IMR-90 (cell line): ENCODE results near the gene SCN1B. TPM values are rescaled to one million over a fixed set of nuclear protein-coding genes. Genes with fewer than 3 reads are reported as not detected.

Experiments
- ATAC-seq: fragments of 200-7000 bp; cut with Tn5 transposase; 2 replicates; pipeline ENCODE4 v1.9.1; 2020; ENCODE audit warnings: low read depth, mild to moderate bottlenecking, moderate library complexity
- BruUV-seq: library from RNA; stranded (reverse); fragments of 400-500 nt; replicated peaks from 2 replicates; lab custom pipeline; 2021; lab: Mats Ljungman, UMichigan
- CTCF ChIA-PET: fragments of 300-600 bp; formaldehyde crosslinking; extraction: SDS; loops from one replicate; lab custom pipeline; 2021; ENCODE audit warnings: antibody characterized with exemption; lab: Yijun Ruan, JAX
- POLR2A ChIA-PET: fragments of 300-600 bp; sonication (Branson Sonifier 250); formaldehyde crosslinking; loops from one replicate; lab custom pipeline; 2022; ENCODE audit warnings: antibody characterized with exemption; ENCODE audit not compliant: unreplicated experiment; lab: Charles Lee
- DNase-seq: peaks from one replicate; pipeline ENCODE4 v3.0.0; 2013
- H2AFZ ChIP-seq: replicated peaks from 2 replicates; pipeline ENCODE3; 2013; ENCODE audit warnings: low read length, mild to moderate bottlenecking; ENCODE audit not compliant: poor library complexity
- H2AK5ac ChIP-seq: 2 replicates; pipeline ENCODE4 v1.6.1; 2013; ENCODE audit warnings: low read depth, low read length, inconsistent platforms
- H2AK9ac ChIP-seq: replicated peaks from 2 replicates; pipeline ENCODE3; 2013; ENCODE audit warnings: mild to moderate bottlenecking, low read depth, low read length, moderate library complexity; ENCODE audit not compliant: poor library complexity
- H2BK120ac ChIP-seq: 2 replicates; pipeline ENCODE4 v1.6.1; 2013; ENCODE audit warnings: low read depth, low read length, inconsistent platforms
- H2BK15ac ChIP-seq: 3 replicates; pipeline ENCODE4 v1.6.1; 2013; ENCODE audit warnings: low read depth, low read length, inconsistent platforms
- H2BK20ac ChIP-seq: 2 replicates; pipeline ENCODE4 v1.6.1; 2013; ENCODE audit warnings: low read depth, mild to moderate bottlenecking, inconsistent platforms, low read length, moderate library complexity
- H2BK5ac ChIP-seq: 2 replicates; pipeline ENCODE4 v1.6.1; 2013; ENCODE audit warnings: mild to moderate bottlenecking, low read depth, low read length, inconsistent platforms; ENCODE audit not compliant: poor library complexity, severe bottlenecking
- H3K14ac ChIP-seq: replicated peaks from 2 replicates; pipeline ENCODE4 v1.6.1; 2013; ENCODE audit warnings: low read depth, low read length, inconsistent platforms
- H3K18ac ChIP-seq: 2 replicates; pipeline ENCODE4 v1.6.1; 2013; ENCODE audit warnings: low read depth, low read length, control low read depth
- H3K23ac ChIP-seq: 2 replicates; pipeline ENCODE4 v1.6.1; 2013; ENCODE audit warnings: low read depth, low read length, inconsistent platforms
- H3K27ac ChIP-seq: 2 replicates; pipeline ENCODE4 v1.5.1; 2013; ENCODE audit warnings: mild to moderate bottlenecking, control low read depth, low read length; ENCODE audit not compliant: insufficient read depth
- H3K27me3 ChIP-seq: 2 replicates; pipeline ENCODE4 v1.6.1; 2013; ENCODE audit warnings: low read length; ENCODE audit not compliant: control insufficient read depth, insufficient read depth
- H3K36me3 ChIP-seq: 2 replicates; pipeline ENCODE4 v1.6.1; 2013; ENCODE audit warnings: low read length, mixed read lengths; ENCODE audit not compliant: control insufficient read depth, insufficient read depth
- H3K4ac ChIP-seq: 2 replicates; pipeline ENCODE4 v1.6.1; 2013; ENCODE audit warnings: low read depth, low read length, inconsistent platforms
- H3K4me1 ChIP-seq: 2 replicates; pipeline ENCODE4 v1.6.1; 2013; ENCODE audit warnings: low read length, mixed read lengths; ENCODE audit not compliant: control insufficient read depth, insufficient read depth
- H3K4me2 ChIP-seq: 2 replicates; pipeline ENCODE4 v1.6.1; 2013; ENCODE audit warnings: low read depth, mild to moderate bottlenecking, control low read depth, low read length, moderate library complexity
- H3K4me3 ChIP-seq: 2 replicates; pipeline ENCODE4 v1.5.1; 2013; ENCODE audit warnings: low read depth, mild to moderate bottlenecking, control low read depth, low read length, moderate library complexity; ENCODE audit not compliant: insufficient read depth
- H3K56ac ChIP-seq: 2 replicates; pipeline ENCODE4 v1.6.1; 2013; ENCODE audit warnings: low read length, inconsistent platforms; ENCODE audit not compliant: insufficient read depth; ENCODE audit errors: extremely low read depth
- H3K79me1 ChIP-seq, 2 experiments: 2 replicates each; pipeline ENCODE4 v1.6.1; 2013; ENCODE audit warnings: low read length in 2 of 2, inconsistent platforms in 1 of 2, low read depth in 1 of 2
- H3K9ac ChIP-seq: 2 replicates; pipeline ENCODE4 v1.6.1; 2013; ENCODE audit warnings: low read depth, low read length, control low read depth
- H3K9me1 ChIP-seq: 2 replicates; pipeline ENCODE4 v1.6.1; 2013; ENCODE audit warnings: low read length, inconsistent platforms; ENCODE audit not compliant: insufficient read depth
- H3K9me3 ChIP-seq: 2 replicates; pipeline ENCODE4 v1.6.1; 2013; ENCODE audit warnings: low read length; ENCODE audit not compliant: control insufficient read depth, insufficient read depth
- H4K20me1 ChIP-seq: 2 replicates; pipeline ENCODE4 v1.6.1; 2013; ENCODE audit warnings: low read length, inconsistent platforms; ENCODE audit not compliant: insufficient read depth
- H4K5ac ChIP-seq: 2 replicates; pipeline ENCODE4 v1.6.1; 2013; ENCODE audit warnings: mild to moderate bottlenecking, low read depth, low read length, control low read depth
- H4K8ac ChIP-seq, 2 experiments: 2 replicates each; pipeline ENCODE4 v1.6.1; 2013; ENCODE audit warnings: low read depth in 2 of 2, low read length in 2 of 2, control low read depth in 1 of 2, inconsistent platforms in 1 of 2
- H4K91ac ChIP-seq: 2 replicates; pipeline ENCODE4 v1.6.1; 2013; ENCODE audit warnings: low read depth, low read length, inconsistent platforms; ENCODE audit not compliant: insufficient read depth
- BHLHE40 ChIP-seq: fragments of 150-350 bp; IDR thresholded peaks from 2 replicates; pipeline ENCODE4 v1.6.1; 2016; ENCODE audit warnings: mild to moderate bottlenecking, low read depth, low read length
- CEBPB ChIP-seq: IDR thresholded peaks from 2 replicates; pipeline ENCODE4 v1.6.1; 2012; ENCODE audit warnings: low read depth, low read length, improper control_type of control experiment
- CHD1 ChIP-seq: IDR thresholded peaks from 2 replicates; pipeline ENCODE4 v1.6.1; 2012; ENCODE audit warnings: low read depth, low read length, improper control_type of control experiment
- CTCF ChIP-seq: conservative IDR thresholded peaks from 2 replicates; pipeline ENCODE4 v1.5.1; 2012; ENCODE audit warnings: mild to moderate bottlenecking, low read depth, low read length, improper control_type of control experiment
- ELK1 ChIP-seq: fragments of 150-350 bp; IDR thresholded peaks from 2 replicates; pipeline ENCODE4 v1.6.1; 2016; ENCODE audit warnings: low read depth, mild to moderate bottlenecking, low read length, moderate library complexity, borderline replicate concordance
- FOS ChIP-seq: fragments of 150-350 bp; IDR thresholded peaks from 2 replicates; pipeline ENCODE4 v1.6.1; 2016; ENCODE audit warnings: low read depth, low read length
- MAFK ChIP-seq: IDR thresholded peaks from 2 replicates; pipeline ENCODE4 v1.6.1; 2012; ENCODE audit warnings: low read depth, low read length, improper control_type of control experiment
- MAZ ChIP-seq: IDR thresholded peaks from 2 replicates; pipeline ENCODE4 v1.6.1; 2012; ENCODE audit warnings: low read depth, mild to moderate bottlenecking, low read length, improper control_type of control experiment, moderate library complexity, borderline replicate concordance
- MXI1 ChIP-seq: IDR thresholded peaks from 2 replicates; pipeline ENCODE4 v1.6.1; 2012; ENCODE audit warnings: low read depth, mild to moderate bottlenecking, low read length, moderate library complexity, borderline replicate concordance
- NFE2L2 ChIP-seq: fragments of 150-350 bp; IDR thresholded peaks from 2 replicates; pipeline ENCODE4 v1.6.1; 2016; ENCODE audit warnings: low read depth, mild to moderate bottlenecking, low read length
- POLR2A ChIP-seq: IDR thresholded peaks from 2 replicates; pipeline ENCODE4 v1.6.1; 2012; ENCODE audit warnings: mild to moderate bottlenecking, low read depth, low read length
- RAD21 ChIP-seq: IDR thresholded peaks from 2 replicates; pipeline ENCODE4 v1.6.1; 2012; ENCODE audit warnings: low read length, improper control_type of control experiment
- RCOR1 ChIP-seq: IDR thresholded peaks from 2 replicates; pipeline ENCODE4 v1.6.1; 2012; ENCODE audit warnings: mild to moderate bottlenecking, low read length, improper control_type of control experiment; ENCODE audit not compliant: insufficient replicate concordance
- RFX5 ChIP-seq: IDR thresholded peaks from 2 replicates; pipeline ENCODE4 v1.8.0; 2012; ENCODE audit warnings: low read depth, mild to moderate bottlenecking, low read length, moderate library complexity
- SMC3 ChIP-seq: fragments of 150-350 bp; IDR thresholded peaks from 2 replicates; pipeline ENCODE4 v1.6.1; 2016; ENCODE audit warnings: low read depth, mild to moderate bottlenecking, antibody characterized with exemption, low read length, moderate library complexity
- USF2 ChIP-seq: fragments of 150-350 bp; IDR thresholded peaks from 2 replicates; pipeline ENCODE4 v1.6.1; 2017; ENCODE audit warnings: mild to moderate bottlenecking, antibody characterized with exemption, low read length, low read depth
- WGBS, 2 experiments: methylation state at CpG; one replicate each; pipeline versions ENCODE4 v1.1.5 to v1.1.7; 2013; ENCODE audit warnings: missing lambda C conversion rate in 2 of 2; ENCODE audit not compliant: insufficient read length in 1 of 2; ENCODE audit errors: extremely low coverage in 2 of 2; 5-methylcytosine and 5-hydroxymethylcytosine counted together
- dilution Hi-C: fragments of 300-500 bp; cut with HindIII; formaldehyde crosslinking; loops from one replicate; pipeline ENCODE4 v1.14.3; 2018; ENCODE audit warnings: low sequenced_read_pairs; ENCODE audit not compliant: unreplicated experiment
- in situ Hi-C: fragments of 300-500 bp; cut with MboI; formaldehyde crosslinking; loops from 3 replicates; pipeline ENCODE4 v1.14.3; 2019; ENCODE audit warnings: low sequenced_read_pairs, inconsistent platforms, mixed read lengths
- intact Hi-C: fragments of 100-400 bp; cut with micrococcal nuclease; formaldehyde crosslinking; loops from 2 replicates; pipeline ENCODE4 v1.10.0; 2022
- polyA plus RNA-seq, 3 experiments: library from polyadenylated mRNA; depleted of rRNA; stranded (reverse); fragments of >200 nt; gene quantifications; 2 replicates each; pipeline ENCODE4 v1.2.3, GENCODE V29; 2012; ENCODE audit warnings: low replicate concordance in 1 of 3
- total RNA-seq: library from RNA; depleted of rRNA; stranded (reverse); fragments of >200 nt; gene quantifications from 2 replicates; pipeline ENCODE4 v1.2.3, GENCODE V29; 2012

The SCN1B gene
- total and polyA plus RNA-seq, 2 of the 4 experiments (the other 2 are of a cell fraction) = 2.0 to 9.6 TPM

GRCh38 chr19:35048911-35049411, 18.7 kb downstream of the SCN1B start:
- dilution Hi-C loops (no loop called here), intact Hi-C loops (no loop called here), in situ Hi-C loops (no loop called here)
- TF ChIP-seq CHD1 = no peak
- TF ChIP-seq BHLHE40 = no peak
- TF ChIP-seq SMC3 = no peak
- TF ChIP-seq RFX5 = no peak
- TF ChIP-seq CEBPB = no peak
- no peak for TF ChIP-seq MXI1
- no peak for TF ChIP-seq RCOR1
- no peak for TF ChIP-seq FOS
- no peak for TF ChIP-seq NFE2L2
- TF ChIP-seq MAFK = no peak
- TF ChIP-seq CTCF = no peak
- no peak for TF ChIP-seq MAZ
- TF ChIP-seq USF2 = no peak
- TF ChIP-seq POLR2A = no peak
- no peak for TF ChIP-seq ELK1
- TF ChIP-seq RAD21 = no peak
- ATAC-seq (no peak), DNase-seq (no peak)
- H2AK9ac ChIP-seq = no peak overlapping the region
- no peak overlapping the region for H3K4ac ChIP-seq
- H3K27ac ChIP-seq = no peak overlapping the region
- no peak overlapping the region for H3K56ac ChIP-seq
- 41% methylated on average over 6 of the region's 12 CpGs; no CpG with 5 or more reads in 1 of the 2 experiments for WGBS, 2 experiments
- H2BK5ac ChIP-seq = no peak overlapping the region
- CTCF ChIA-PET = no interaction called here
- no peak overlapping the region for H3K23ac ChIP-seq
- POLR2A ChIA-PET = no interaction called here
- H3K4me1 ChIP-seq = no peaks in the 10 kb centered on the region
- no peaks in the 10 kb centered on the region for H3K9me3 ChIP-seq
- no peaks in the 10 kb centered on the region for H3K79me1 ChIP-seq
- no peak overlapping the region for H2AK5ac ChIP-seq
- no peak overlapping the region for H4K8ac ChIP-seq
- no peak overlapping the region for H2BK20ac ChIP-seq
- H3K4me2 ChIP-seq = no peak overlapping the region
- H2BK15ac ChIP-seq = no peak overlapping the region
- no peak overlapping the region for H3K18ac ChIP-seq
- no peaks in the 10 kb centered on the region for H3K36me3 ChIP-seq
- no TSS peak for BruUV-seq
- H4K5ac ChIP-seq = no peak overlapping the region
- H2BK120ac ChIP-seq = no peak overlapping the region
- peaks cover 16% of the 10 kb centered on the region for H3K27me3 ChIP-seq
- no peak overlapping the region for H4K91ac ChIP-seq
- H3K9ac ChIP-seq = no peak overlapping the region
- H2AFZ ChIP-seq = no peak overlapping the region
- no peaks in the 10 kb centered on the region for H4K20me1 ChIP-seq
- no peak overlapping the region for H3K4me3 ChIP-seq
- no peak overlapping the region for H3K14ac ChIP-seq
- no peaks in the 10 kb centered on the region for H3K9me1 ChIP-seq
